HG03280 (cell line): ENCODE measurements around the gene VAMP4.

Experiments
- ATAC-seq: cut with Tn5 transposase; IDR thresholded peaks from one replicate; pipeline ENCODE4 v1.9.1; 2021; ENCODE audit warnings: mild to moderate bottlenecking, moderate library complexity; ENCODE audit not compliant: unreplicated experiment

Gene VAMP4, protein sequence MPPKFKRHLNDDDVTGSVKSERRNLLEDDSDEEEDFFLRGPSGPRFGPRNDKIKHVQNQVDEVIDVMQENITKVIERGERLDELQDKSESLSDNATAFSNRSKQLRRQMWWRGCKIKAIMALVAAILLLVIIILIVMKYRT

GRCh38 chr1:171741872-171742576, at the start of gene VAMP4:
Gene VAMP4, minus strand, starts transcription at chr1:171742065. Its CDS starts 3,651 bp downstream, at chr1:171738414.
- peak; percentile 87 for ATAC-seq

- ATAC-seq: no peak
These were observed 48.5 kb upstream of the VAMP4 start for GRCh38 chr1:171790318-171790717.

GRCh38 chr1:171788696-171789095, 46.8 kb upstream of the VAMP4 start:
- no peak for ATAC-seq

DNA sequence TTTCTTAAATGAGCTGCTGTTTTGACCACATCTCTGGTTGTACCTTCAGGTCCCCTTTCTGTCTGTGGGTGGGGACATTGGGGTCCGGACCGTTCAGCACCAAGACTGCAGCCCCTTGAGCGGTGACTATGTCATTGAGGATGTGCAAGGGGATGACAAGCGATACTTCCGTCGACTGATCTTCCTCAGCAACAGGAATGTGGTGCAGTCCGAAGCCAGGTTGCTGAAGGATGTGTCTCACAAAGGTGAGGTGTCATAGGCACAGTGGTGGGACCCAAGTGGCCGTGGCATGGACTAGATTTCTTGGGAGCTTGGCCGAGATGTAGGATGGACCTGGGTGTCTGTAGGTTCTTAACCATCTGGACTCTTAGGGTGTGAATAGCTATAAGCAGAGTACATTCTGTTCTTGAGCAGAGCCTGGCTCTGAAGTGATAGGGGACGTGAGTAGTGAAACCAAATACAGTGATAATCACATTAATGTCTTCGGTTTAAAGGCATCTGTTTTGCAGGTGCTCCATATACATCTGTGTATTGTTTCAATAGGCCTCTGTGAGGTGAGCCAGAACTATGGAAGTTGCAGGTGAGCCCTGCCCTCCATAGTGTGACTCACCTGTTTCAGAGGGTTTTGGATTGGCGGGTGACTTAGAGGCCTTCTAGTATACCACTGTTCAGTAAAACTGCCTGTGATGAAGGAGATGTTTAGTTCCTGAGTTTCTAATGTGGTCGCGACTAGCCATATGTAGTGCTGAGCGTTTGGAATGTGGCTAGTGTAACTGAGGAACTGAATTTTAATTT, 46.0 kb upstream of the VAMP4 start:
- no peak for ATAC-seq

DNA sequence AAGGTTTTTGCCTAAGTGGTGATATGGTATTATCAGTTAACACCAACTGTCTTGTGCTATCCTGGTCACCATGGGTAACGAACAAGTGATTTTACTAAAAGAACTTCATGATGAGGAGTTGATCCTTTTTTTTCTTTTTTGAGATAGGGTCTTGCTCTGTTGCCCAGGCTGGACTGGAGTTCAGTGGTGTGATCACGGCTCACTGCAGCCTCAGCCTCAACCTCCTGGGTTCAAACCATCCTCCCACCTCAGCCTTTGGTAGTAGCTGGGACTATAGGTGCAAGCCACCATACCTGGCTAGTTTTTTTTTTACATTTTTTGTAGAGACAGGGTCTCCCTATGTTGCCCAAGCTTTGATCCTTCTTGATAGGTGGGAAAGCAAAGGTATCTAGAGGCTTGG, 44.7 kb upstream of the VAMP4 start:
- no peak for ATAC-seq

DNA sequence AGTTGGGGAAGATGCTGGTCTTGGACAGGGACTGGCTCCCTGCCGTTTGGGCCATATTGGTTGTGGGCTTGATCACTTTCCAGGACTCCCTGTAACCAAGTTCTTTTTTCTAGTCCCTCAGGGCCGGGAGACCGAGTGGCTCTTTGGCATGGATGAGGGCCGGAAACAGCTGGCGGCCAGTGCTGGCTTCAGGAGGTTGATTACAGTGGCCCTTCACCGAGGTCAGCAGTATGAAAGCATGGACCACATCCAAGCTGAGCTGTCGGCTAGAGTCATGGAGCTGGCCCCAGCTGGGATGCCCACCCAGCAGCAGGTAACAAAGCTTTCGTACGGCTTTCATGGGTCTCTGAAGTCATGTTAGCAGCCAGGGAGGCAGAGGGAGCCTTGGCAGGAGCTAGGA, 43.9 kb upstream of the VAMP4 start:
- ATAC-seq: no peak

DNA sequence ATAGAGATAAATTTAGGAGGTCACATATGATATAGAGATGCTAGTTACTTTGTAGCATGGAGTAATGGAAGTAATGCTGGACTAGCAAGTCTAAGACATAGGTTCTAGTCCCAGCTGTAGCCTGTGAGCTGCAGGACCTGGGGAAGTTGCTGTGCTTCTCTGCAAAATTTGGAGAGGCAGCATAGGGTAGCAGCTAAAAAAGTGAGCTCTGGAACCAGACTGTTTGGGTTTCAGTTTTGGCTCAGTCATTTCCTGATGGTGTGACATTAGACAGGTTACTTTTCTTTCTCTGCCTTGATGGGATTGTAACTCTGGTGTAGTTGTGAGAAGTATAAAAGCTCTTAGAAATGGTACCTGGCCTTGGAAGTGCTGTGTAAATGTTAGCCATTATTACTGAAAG, 42.9 kb upstream of the VAMP4 start:
- ATAC-seq: no peak

DNA sequence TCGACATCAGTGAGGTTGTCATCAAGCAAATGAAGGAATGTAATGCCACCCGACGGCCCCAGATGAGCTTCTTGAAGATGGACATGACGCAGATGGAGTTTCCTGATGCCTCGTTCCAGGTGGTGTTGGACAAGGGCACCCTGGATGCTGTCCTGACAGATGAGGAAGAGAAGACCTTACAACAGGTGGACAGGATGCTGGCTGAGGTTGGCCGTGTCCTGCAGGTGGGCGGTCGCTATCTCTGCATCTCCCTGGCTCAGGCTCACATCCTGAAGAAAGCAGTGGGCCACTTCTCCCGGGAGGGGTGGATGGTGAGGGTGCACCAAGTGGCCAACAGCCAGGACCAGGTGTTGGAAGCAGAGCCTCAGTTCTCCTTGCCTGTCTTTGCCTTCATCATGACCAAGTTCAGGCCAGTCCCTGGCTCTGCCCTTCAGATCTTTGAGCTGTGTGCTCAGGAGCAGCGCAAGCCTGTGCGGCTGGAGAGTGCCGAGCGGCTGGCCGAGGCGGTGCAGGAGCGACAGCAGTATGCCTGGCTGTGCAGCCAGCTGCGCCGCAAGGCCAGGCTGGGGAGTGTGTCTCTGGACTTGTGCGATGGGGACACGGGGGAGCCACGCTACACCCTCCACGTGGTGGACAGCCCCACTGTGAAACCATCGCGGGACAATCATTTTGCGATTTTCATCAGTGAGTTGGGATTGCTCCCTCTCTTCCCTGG, 42.1 kb upstream of the VAMP4 start:
- no peak for ATAC-seq

DNA sequence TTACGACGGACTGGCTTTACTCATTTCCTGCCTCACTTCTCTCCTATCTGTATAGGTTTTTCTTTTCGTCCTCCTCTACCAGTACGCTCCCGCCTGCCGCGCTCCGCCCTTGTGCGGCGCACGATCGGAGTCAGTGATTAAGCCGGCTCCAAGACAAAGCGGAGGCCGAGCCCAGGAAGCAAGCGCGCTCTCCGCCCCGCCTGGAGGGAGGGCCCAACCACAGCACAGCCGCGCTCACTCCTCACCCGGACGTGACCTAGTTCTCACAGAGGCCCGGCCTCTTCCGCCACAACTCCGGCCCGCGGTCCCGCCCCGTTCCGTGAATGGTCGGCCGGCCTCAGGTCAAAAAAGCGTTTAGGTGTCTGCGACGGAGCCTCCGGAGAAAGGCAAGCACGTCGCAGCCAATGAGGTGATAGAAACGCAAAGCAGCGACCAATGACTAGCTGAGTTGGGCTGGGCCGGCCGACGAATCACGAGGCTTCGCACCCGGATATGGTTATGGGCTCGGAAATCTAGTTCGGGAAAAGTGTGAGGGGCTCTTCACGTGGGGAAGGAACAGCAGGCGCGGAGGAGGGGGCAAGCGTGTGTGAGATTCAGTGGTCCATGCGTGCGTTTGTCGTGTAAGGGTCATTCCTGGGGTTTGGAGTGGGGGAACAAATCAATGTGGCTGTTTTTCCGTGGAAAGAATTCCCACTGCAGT, 39.5 kb upstream of the VAMP4 start, which contains the start of gene METTL13:
Gene METTL13, plus strand, starts transcription at position 485 of the 700 bp plus-strand sequence. CDS start 308 bp downstream, outside the sequence.
- ATAC-seq: peak; percentile 99

GRCh38 chr1:171780583-171781175, 38.8 kb upstream of the VAMP4 start:
- ATAC-seq: no peak

- no peak for ATAC-seq
These were observed 30.4 kb upstream of the VAMP4 start for GRCh38 chr1:171772312-171772711.

GRCh38 chr1:171769754-171770153, 27.9 kb upstream of the VAMP4 start:
- ATAC-seq: no peak

GRCh38 chr1:171769171-171769570, 27.3 kb upstream of the VAMP4 start:
- ATAC-seq: no peak

DNA sequence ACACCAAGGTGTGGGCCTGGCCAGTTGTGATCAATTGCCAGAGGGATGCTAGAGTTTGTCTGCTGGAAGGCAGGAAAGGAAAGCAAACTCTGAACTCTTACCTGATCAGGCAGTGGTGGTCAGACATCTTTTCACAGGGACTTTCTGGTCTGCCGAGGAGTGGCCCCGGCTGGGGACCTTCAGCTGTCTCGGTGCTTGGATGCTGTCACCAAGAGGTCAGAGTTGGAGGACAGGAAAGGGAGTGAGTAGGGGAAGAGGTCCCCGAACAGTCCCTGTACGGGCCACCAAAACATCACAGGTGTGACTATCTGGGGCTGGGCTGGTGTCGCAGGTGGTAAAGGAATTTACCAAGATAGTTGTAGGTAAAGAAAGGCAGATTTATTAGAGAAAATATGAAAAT, 21.9 kb upstream of the VAMP4 start:
- no peak for ATAC-seq

DNA sequence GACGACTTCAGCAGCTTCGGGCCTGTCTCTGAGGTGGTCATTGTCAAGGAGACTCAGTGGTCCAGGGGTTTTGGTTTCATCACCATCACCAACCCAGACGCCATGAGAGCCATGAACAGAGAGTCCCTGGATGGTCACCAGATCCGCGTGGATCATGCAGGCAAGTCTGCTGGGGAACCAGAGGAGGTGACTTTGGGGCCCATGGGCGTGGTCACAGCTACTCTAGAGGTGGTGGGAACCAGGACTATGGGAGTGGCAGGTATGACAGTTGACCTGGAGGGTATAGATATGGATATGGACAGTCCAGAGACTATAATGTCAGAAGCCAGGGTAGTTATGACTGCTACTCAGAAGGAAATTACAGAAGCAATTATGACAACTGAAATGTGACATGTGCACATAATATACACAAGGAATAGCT, 20.3 kb upstream of the VAMP4 start:
- no peak for ATAC-seq

DNA sequence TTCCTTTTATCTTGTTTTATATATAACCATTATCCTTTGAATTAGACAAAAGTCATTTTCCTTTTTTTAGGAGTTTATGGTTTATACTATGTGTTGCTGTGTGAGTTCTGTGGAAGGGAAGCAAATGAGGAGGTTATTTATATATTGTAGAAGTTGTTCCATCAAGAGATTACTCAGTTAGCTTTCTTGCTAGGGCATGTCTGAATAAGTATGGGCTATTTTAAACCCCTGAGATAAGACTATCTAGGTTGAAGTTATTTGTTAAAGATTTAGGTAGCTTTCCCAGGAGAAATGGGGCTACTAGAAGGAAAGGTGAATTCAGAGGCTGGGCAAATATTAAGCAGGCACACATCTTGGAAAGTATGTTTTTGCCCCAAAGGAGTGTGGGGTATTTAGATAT, 16.1 kb upstream of the VAMP4 start:
- ATAC-seq: no peak

- no peak for ATAC-seq
These were observed 15.0 kb upstream of the VAMP4 start for GRCh38 chr1:171756856-171757255.

- no peak for ATAC-seq
These were observed 13.1 kb upstream of the VAMP4 start for GRCh38 chr1:171754971-171755370.

DNA sequence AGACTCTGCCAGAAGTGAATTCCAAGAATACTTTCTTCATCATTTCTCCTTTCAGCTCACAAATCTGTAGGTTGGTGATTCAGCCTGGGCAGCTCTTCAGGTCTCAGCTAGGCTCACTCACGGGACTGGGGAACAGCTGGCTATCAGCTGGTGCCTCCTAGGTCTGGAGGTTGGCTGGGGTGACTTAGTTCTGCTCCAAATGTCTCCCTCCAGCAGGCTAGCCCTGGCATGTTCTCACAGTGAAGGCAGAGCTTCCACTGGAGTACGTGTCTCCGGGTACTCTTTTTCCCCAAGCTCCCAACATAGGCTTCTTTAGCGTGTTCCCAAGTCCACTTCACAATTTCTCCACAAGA, 12.5 kb upstream of the VAMP4 start:
- no peak for ATAC-seq

DNA sequence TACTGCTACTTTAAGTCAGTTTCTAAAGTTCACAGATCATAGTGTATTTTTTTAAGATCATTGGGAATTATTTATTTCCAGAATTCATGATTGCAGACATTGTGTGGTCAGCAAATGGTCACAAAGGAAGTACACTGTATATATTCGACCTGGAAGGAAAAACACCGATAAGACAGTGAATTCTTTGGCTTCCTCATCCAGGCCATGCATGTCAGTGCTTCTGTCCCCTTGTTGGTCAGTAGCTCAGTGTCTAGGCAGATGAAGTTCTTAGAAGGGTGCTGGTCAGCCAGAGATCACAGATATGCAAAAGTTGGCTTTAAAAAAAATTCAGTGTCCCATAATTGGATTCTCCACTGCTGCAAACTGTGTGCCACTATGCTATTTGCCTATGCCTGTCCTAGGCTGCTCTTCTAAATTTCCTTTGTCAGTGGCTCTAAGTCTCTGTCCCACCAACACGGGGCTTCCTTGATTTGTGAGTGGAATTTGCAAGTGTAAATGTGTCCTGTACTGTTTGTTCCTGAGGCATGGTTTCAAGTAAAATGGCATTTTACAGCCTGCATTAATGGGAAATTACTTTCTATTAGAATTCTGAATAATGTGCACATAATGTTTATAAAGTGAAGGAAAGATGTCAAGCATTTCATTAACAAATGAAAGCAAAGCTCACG, 12.0 kb upstream of the VAMP4 start:
- no peak for ATAC-seq
